ENCODE data around the gene WDR70.
"Not testable (repeated sequence)": the region's sequence is repeated elsewhere in the genome, so short reads cannot be mapped to it uniquely, and the experiment has no call there.

WDR70 gene

GRCh38 chr5:37771731-37772130 is 392.6 kb downstream of the WDR70 start:
- no peak for DNase-seq

- DNase-seq: no peak
These were observed 393.1 kb downstream of the WDR70 start for GRCh38 chr5:37772255-37772654.

GRCh38 chr5:37773809-37774208 is 394.7 kb downstream of the WDR70 start:
- no peak for DNase-seq

GRCh38 chr5:37774912-37775483 is 395.9 kb downstream of the WDR70 start:
- DNase-seq: no peak

GRCh38 chr5:37776826-37777225 is 397.7 kb downstream of the WDR70 start:
- DNase-seq: no peak

GRCh38 chr5:37777432-37778130 is 398.5 kb downstream of the WDR70 start:
- DNase-seq: no peak

- not testable (repeated sequence) for DNase-seq
These were observed 402.3 kb downstream of the WDR70 start for GRCh38 chr5:37781409-37781808.

- DNase-seq: no peak
These were observed 407.3 kb downstream of the WDR70 start for GRCh38 chr5:37786416-37786815.

GRCh38 chr5:37786862-37787519 is 407.9 kb downstream of the WDR70 start:
- DNase-seq: no peak

GRCh38 chr5:37787742-37788141 is 408.6 kb downstream of the WDR70 start:
- peak; percentile 83 for DNase-seq

GRCh38 chr5:37789991-37790390 is 410.9 kb downstream of the WDR70 start:
- DNase-seq: peak; percentile 21

GRCh38 chr5:37791321-37791720 is 412.2 kb downstream of the WDR70 start:
- peak; percentile 80 for DNase-seq

GRCh38 chr5:37792975-37793631 is 414.0 kb downstream of the WDR70 start:
- no peak for DNase-seq

- DNase-seq: not testable (repeated sequence)
These were observed 416.2 kb downstream of the WDR70 start for GRCh38 chr5:37795292-37795691.

GRCh38 chr5:37796435-37796834 is 417.3 kb downstream of the WDR70 start:
- peak; percentile 44 for DNase-seq

GRCh38 chr5:37799865-37800421 is 420.8 kb downstream of the WDR70 start:
- DNase-seq: no peak

GRCh38 chr5:37801521-37801920 is 422.4 kb downstream of the WDR70 start:
- DNase-seq: no peak

All from NCI-H2171 treated with DMSO at 0.1 percent for 48 hours (cell line).